K562 (cell line): ENCODE results near the gene PRKCG. TPM values are rescaled to one million over a fixed set of nuclear protein-coding genes. Genes with fewer than 3 reads are reported as not detected.

Experiments used
- ATAC-seq: fragments of 200-7000 bp; cut with Tn5 transposase; 3 replicates; pipeline ENCODE4 v1.9.1; 2020; ENCODE audit warnings: moderate library complexity
- BruUV-seq: library from RNA; stranded (reverse); fragments of 400-500 nt; replicated peaks from 2 replicates; lab custom pipeline; 2021; lab: Mats Ljungman, UMichigan
- CTCF ChIA-PET: fragments of 300-600 bp; formaldehyde crosslinking; extraction: SDS; loops from one replicate; lab custom pipeline; 2021; ENCODE audit warnings: low intra/inter-chr PET ratio; lab: Yijun Ruan, JAX
- POLR2A ChIA-PET: fragments of 300-600, 350-650 bp; sonication (Branson Sonifier 250); formaldehyde crosslinking; extraction: SDS; loops from one replicate; lab custom pipeline; 2021; ENCODE audit warnings: antibody characterized with exemption, inconsistent platforms; lab: Yijun Ruan, JAX
- DNase-seq, 4 experiments: peaks; one replicate each; pipeline versions ENCODE4 v3.0.0 to v3.0.0-alpha.2; 2011 to 2018; ENCODE audit warnings: low spot score in 3 of 4, mixed read lengths in 3 of 4; ENCODE audit errors: extremely low read depth in 1 of 4
- FAIRE-seq: peaks from 2 replicates; lab custom pipeline; 2011; peaks lifted over from hg19 to GRCh38; lab: Jason Lieb, UNC
- H2AFZ ChIP-seq: 2 replicates; pipeline ENCODE4 v1.6.0; 2011; ENCODE audit warnings: low read depth, low read length, control low read depth, inconsistent platforms
- H3K27ac ChIP-seq: fragments of 200-600 bp; 3 replicates; pipeline ENCODE4 v1.8.0; 2011; ENCODE audit warnings: low read depth, mild to moderate bottlenecking, control low read depth, inconsistent platforms, low read length, moderate library complexity, mixed read lengths; ENCODE audit errors: extremely low read depth
- H3K27me3 ChIP-seq, 2 experiments: fragments of 300-600 bp in 1 of 2; 2 replicates in 1 of 2; 3 replicates in 1 of 2; pipeline versions ENCODE4 v1.6.0 to v1.8.0; 2011; ENCODE audit warnings: inconsistent platforms in 2 of 2, low read length in 2 of 2, mild to moderate bottlenecking in 1 of 2, mixed read lengths in 1 of 2, moderate library complexity in 1 of 2; ENCODE audit not compliant: control insufficient read depth in 2 of 2, insufficient read depth in 2 of 2
- H3K36me3 ChIP-seq: fragments of 300-600 bp; 3 replicates; pipeline ENCODE4 v1.8.0; 2011; ENCODE audit warnings: mild to moderate bottlenecking, low read length, inconsistent platforms; ENCODE audit not compliant: control insufficient read depth, insufficient read depth
- H3K4me1 ChIP-seq, 2 experiments: fragments of 200-600 bp in 1 of 2; replicated peaks in 1 of 2; 2 replicates in 1 of 2; 3 replicates in 1 of 2; pipeline versions ENCODE4 v1.5.1 to v1.8.0; 2011; ENCODE audit warnings: inconsistent platforms in 2 of 2, low read length in 2 of 2, mild to moderate bottlenecking in 1 of 2, mixed read lengths in 1 of 2, moderate library complexity in 1 of 2; ENCODE audit not compliant: control insufficient read depth in 2 of 2, insufficient read depth in 2 of 2
- H3K4me2 ChIP-seq: 2 replicates; pipeline ENCODE4 v1.6.1; 2011; ENCODE audit warnings: low read length, control low read depth, inconsistent platforms, mixed read lengths; ENCODE audit not compliant: insufficient read depth
- H3K4me3 ChIP-seq: fragments of 200-600 bp; sonication (generic), shearing (Covaris generic); 2 replicates; pipeline ENCODE4 v1.5.1; 2016; ENCODE audit warnings: control low read depth, inconsistent platforms
- H3K79me2 ChIP-seq: fragments of 200-600 bp; 3 replicates; pipeline ENCODE4 v1.8.0; 2011; ENCODE audit warnings: low read length, inconsistent platforms; ENCODE audit not compliant: control insufficient read depth, insufficient read depth
- H3K9ac ChIP-seq, 2 experiments: 2 replicates each; pipeline versions ENCODE4 v1.6.0 to v1.6.1; 2011; ENCODE audit warnings: low read depth in 2 of 2, low read length in 2 of 2, control low read depth in 1 of 2, inconsistent platforms in 1 of 2, mild to moderate bottlenecking in 1 of 2, mixed read lengths in 1 of 2; ENCODE audit not compliant: insufficient read depth in 1 of 2
- H3K9me1 ChIP-seq: one replicate; pipeline ENCODE4 v1.6.0; 2011; ENCODE audit warnings: inconsistent platforms, mild to moderate bottlenecking, low read length, moderate library complexity; ENCODE audit not compliant: control insufficient read depth, insufficient read depth
- H3K9me3 ChIP-seq: replicated peaks from 2 replicates; pipeline ENCODE4 v1.5.1; 2011; ENCODE audit warnings: low read depth, low read length, inconsistent platforms; ENCODE audit not compliant: control insufficient read depth, insufficient read depth
- H4K20me1 ChIP-seq: replicated peaks from 2 replicates; pipeline ENCODE4 v1.6.1; 2011; ENCODE audit warnings: low read length, inconsistent platforms, mixed read lengths; ENCODE audit not compliant: control insufficient read depth, insufficient read depth
- BACH1 ChIP-seq: fragments of 200-800 bp; sonication (Bioruptor generic); IDR thresholded peaks from 2 replicates; pipeline ENCODE4 v1.6.1; 2016; ENCODE audit warnings: missing genetic modification characterization, missing compliant biosample characterization
- CHCHD3 ChIP-seq: fragments of 250-450 bp; sonication (Bioruptor Pico); IDR thresholded peaks from 2 replicates; pipeline ENCODE4 v2.1.2; 2022; ENCODE audit warnings: mild to moderate bottlenecking
- CREB5 ChIP-seq: fragments of 250-450 bp; sonication (Bioruptor Pico); IDR thresholded peaks from 2 replicates; pipeline ENCODE4 v1.5.0; 2020; ENCODE audit warnings: mild to moderate bottlenecking
- DACH1 ChIP-seq: fragments of 450-650 bp; IDR thresholded peaks from 2 replicates; pipeline ENCODE4 v1.6.1; 2018; ENCODE audit not compliant: partially characterized antibody
- MEF2D ChIP-seq: conservative IDR thresholded peaks from 2 replicates; pipeline ENCODE4 v1.6.1; 2016; ENCODE audit warnings: low read depth, missing genetic modification characterization, missing compliant biosample characterization
- POLR3A ChIP-seq: IDR thresholded peaks from 2 replicates; pipeline ENCODE4 v1.6.1; 2011; ENCODE audit warnings: borderline replicate concordance, mild to moderate bottlenecking, moderate library complexity; ENCODE audit not compliant: insufficient read length, insufficient read depth; ENCODE audit errors: extremely low read depth
- SLC30A9 ChIP-seq: fragments of 250-450 bp; sonication (Bioruptor Pico); IDR thresholded peaks from 2 replicates; pipeline ENCODE4 v1.8.0; 2022; ENCODE audit warnings: mild to moderate bottlenecking, moderate library complexity
- SMC3 ChIP-seq: conservative IDR thresholded peaks from 2 replicates; pipeline ENCODE4 v1.6.1; 2011; ENCODE audit warnings: low read depth, low read length, improper control_type of control experiment; ENCODE audit not compliant: insufficient read depth
- SREBF2 ChIP-seq: sonication (generic); formaldehyde crosslinking; IDR thresholded peaks from 2 replicates; pipeline ENCODE4 v1.4.0; 2020; ENCODE audit warnings: mild to moderate bottlenecking, missing genetic modification reagents
- SRSF3 ChIP-seq: fragments of 200-400 bp; formaldehyde crosslinking; IDR thresholded peaks from 2 replicates; pipeline ENCODE4 v1.6.1; 2016; ENCODE audit warnings: mild to moderate bottlenecking, low read length, moderate library complexity; ENCODE audit not compliant: insufficient read depth
- SRSF7 ChIP-seq: fragments of 200-400 bp; formaldehyde crosslinking; optimal IDR thresholded peaks from 2 replicates; pipeline ENCODE3; 2017; ENCODE audit warnings: mild to moderate bottlenecking, low read depth, low read length
- TAF1 ChIP-seq: IDR thresholded peaks from 2 replicates; pipeline ENCODE4 v1.6.1; 2011; ENCODE audit warnings: mild to moderate bottlenecking, low read length, moderate library complexity; ENCODE audit not compliant: insufficient read depth, control insufficient read depth, severe bottlenecking; ENCODE audit errors: extremely low read depth
- TAL1 ChIP-seq: fragments of 450-650 bp; IDR thresholded peaks from 2 replicates; pipeline ENCODE4 v1.6.1; 2016; ENCODE audit warnings: mild to moderate bottlenecking
- ZNF239 ChIP-seq: fragments of 250-450 bp; sonication (Bioruptor Pico); IDR thresholded peaks from 2 replicates; pipeline ENCODE4 v1.4.0; 2020; ENCODE audit warnings: mild to moderate bottlenecking
- ZNF586 ChIP-seq: fragments of 450-650 bp; formaldehyde crosslinking; conservative IDR thresholded peaks from 2 replicates; pipeline ENCODE4 v1.4.0; 2020; ENCODE audit warnings: mild to moderate bottlenecking, moderate library complexity
- ZNF79 ChIP-seq: fragments of 250-450 bp; sonication (Bioruptor Pico); IDR thresholded peaks from 2 replicates; pipeline ENCODE4 v1.4.0; 2020; ENCODE audit warnings: low read depth, mild to moderate bottlenecking, moderate library complexity
- WGBS: fragments of 100-300 bp; shearing (Covaris generic); methylation state at CpG from one replicate; pipeline ENCODE4 v1.1.6; 2016; ENCODE audit warnings: low coverage, mixed read lengths; ENCODE audit not compliant: insufficient coverage; ENCODE audit errors: missing lambda C conversion rate; 5-methylcytosine and 5-hydroxymethylcytosine counted together
- in situ Hi-C: fragments of 300-500 bp; cut with MboI; formaldehyde crosslinking; loops from 4 replicates; pipeline ENCODE4 v1.15.0; 2018; ENCODE audit warnings: inconsistent platforms, mixed read lengths
- intact Hi-C: fragments of 100-400 bp; cut with micrococcal nuclease; formaldehyde crosslinking; loops from 2 replicates; pipeline ENCODE4 v1.14.2; 2022
- polyA plus RNA-seq, 8 experiments: library from polyadenylated mRNA; depleted of rRNA in 4 of 8; stranded (reverse) in 5 of 8; unstranded in 3 of 8; fragments of >200 nt; fragmentation: Nextera tagmentation in 2 of 8; fragmentation: Illumina TruSeq in 1 of 8; extraction: Ambion mirVana in 2 of 8; extraction: Trizol in 1 of 8; gene quantifications; 2 replicates each; pipeline versions ENCODE4 v1.2.1 to v1.2.3, GENCODE V29; 2011 to 2014; ENCODE audit warnings: inconsistent platforms in 1 of 8, missing spikeins in 1 of 8
- total RNA-seq, 7 experiments: library from RNA; depleted of rRNA in 6 of 7; stranded (reverse); fragments of >200 nt in 6 of 7; fragmentation: Illumina TruSeq in 2 of 7; extraction: Trizol in 2 of 7; gene quantifications; 2 replicates each; pipeline versions ENCODE4 v1.2.1 to v1.2.3, GENCODE V29; 2011 to 2021; ENCODE audit warnings: low replicate concordance in 1 of 7
- TF ChIP-seq, protein P1 (sequence below): fragments of 450-650 bp; formaldehyde crosslinking; IDR thresholded peaks from 2 replicates; pipeline ENCODE4 v1.4.0; 2020; ENCODE audit warnings: mild to moderate bottlenecking, moderate library complexity
- TF ChIP-seq, protein P2 (sequence below): sonication (generic); formaldehyde crosslinking; IDR thresholded peaks from 2 replicates; pipeline ENCODE4 v1.8.0; 2022; ENCODE audit warnings: mild to moderate bottlenecking, low read depth, missing genetic modification reagents

The PRKCG gene
- total and polyA plus RNA-seq, 9 of the 15 experiments (the other 6 are each of a cell fraction or from before 2014, with no cell fraction given) = not detected

- FAIRE-seq (peak; percentile 96), DNase-seq (peak; percentile 92 to 97 (median 94)), ATAC-seq (peak; percentile 83)
- H3K79me2 ChIP-seq = peaks cover 49% of the 10 kb centered on the region
- 0 out of 2 replicates have a peak, but pooled peaks cover 8% of the 10 kb centered on the region for H4K20me1 ChIP-seq
- peak overlapping the region; percentile 89 for H3K4me2 ChIP-seq
- peak overlapping the region; percentile 99 for H3K27ac ChIP-seq
- no peaks in the 10 kb centered on the region for H3K9me3 ChIP-seq
- peaks cover 27 to 64% of the 10 kb centered on the region in 2 experiments; a peak in 4 of 5 replicates for H3K4me1 ChIP-seq
- 1% methylated on average over 25 of the region's 75 CpGs for WGBS
- ChIA-PET CTCF (no interaction called here), POLR2A (interaction anchor here (0.5 to 2.6 kb wide), 7 partner anchors 9 to 669 kb away, joined by 3 to 27 read pairs (median 3); no protein-coding TSS in a partner anchor)
- H3K27me3 ChIP-seq = peaks cover 0 to 4% of the 10 kb centered on the region in 2 experiments; a peak in 1 of 5 replicates
- TSS peak; percentile 74 for BruUV-seq
- in situ Hi-C loops = no loop called here
- peaks cover 4% of the 10 kb centered on the region for H3K9me1 ChIP-seq
- intact Hi-C loops = no loop called here
- peak overlapping the region; percentile 84 for H2AFZ ChIP-seq
- H3K4me3 ChIP-seq = peak overlapping the region; percentile 78
- peaks cover 24% of the 10 kb centered on the region; the same call in 2 of the 3 replicates for H3K36me3 ChIP-seq
- peak overlapping the region; percentile 85 to 97 for H3K9ac ChIP-seq
- no peak for TF ChIP-seq POLR3A
- no peak for TF ChIP-seq ZNF586
- TF ChIP-seq, protein P1, sequence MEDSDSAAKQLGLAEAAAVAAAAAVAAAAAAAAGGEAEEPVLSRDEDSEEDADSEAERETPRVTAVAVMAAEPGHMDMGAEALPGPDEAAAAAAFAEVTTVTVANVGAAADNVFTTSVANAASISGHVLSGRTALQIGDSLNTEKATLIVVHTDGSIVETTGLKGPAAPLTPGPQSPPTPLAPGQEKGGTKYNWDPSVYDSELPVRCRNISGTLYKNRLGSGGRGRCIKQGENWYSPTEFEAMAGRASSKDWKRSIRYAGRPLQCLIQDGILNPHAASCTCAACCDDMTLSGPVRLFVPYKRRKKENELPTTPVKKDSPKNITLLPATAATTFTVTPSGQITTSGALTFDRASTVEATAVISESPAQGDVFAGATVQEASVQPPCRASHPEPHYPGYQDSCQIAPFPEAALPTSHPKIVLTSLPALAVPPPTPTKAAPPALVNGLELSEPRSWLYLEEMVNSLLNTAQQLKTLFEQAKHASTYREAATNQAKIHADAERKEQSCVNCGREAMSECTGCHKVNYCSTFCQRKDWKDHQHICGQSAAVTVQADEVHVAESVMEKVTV (CRISPR knock-in tag) = no peak
- TF ChIP-seq, protein P2, sequence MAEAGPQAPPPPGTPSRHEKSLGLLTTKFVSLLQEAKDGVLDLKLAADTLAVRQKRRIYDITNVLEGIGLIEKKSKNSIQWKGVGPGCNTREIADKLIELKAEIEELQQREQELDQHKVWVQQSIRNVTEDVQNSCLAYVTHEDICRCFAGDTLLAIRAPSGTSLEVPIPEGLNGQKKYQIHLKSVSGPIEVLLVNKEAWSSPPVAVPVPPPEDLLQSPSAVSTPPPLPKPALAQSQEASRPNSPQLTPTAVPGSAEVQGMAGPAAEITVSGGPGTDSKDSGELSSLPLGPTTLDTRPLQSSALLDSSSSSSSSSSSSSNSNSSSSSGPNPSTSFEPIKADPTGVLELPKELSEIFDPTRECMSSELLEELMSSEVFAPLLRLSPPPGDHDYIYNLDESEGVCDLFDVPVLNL (CRISPR knock-in tag) = no peak
- no peak for TF ChIP-seq MEF2D (tag)
- no peak for TF ChIP-seq SREBF2 (CRISPR knock-in tag)
- no peak for TF ChIP-seq SMC3
- no peak for TF ChIP-seq BACH1 (tag)
- TF ChIP-seq CHCHD3 (CRISPR knock-in tag) = no peak
- TF ChIP-seq ZNF79 (CRISPR knock-in tag) = no peak
- no peak for TF ChIP-seq DACH1
- TF ChIP-seq SLC30A9 = no peak
- TF ChIP-seq TAL1 = no peak
- TF ChIP-seq TAF1 = peak; percentile 66
- no peak for TF ChIP-seq SRSF3
- no peak for TF ChIP-seq CREB5 (CRISPR knock-in tag)
- TF ChIP-seq SRSF7 = no peak
- TF ChIP-seq ZNF239 (CRISPR knock-in tag) = no peak
Observed at GRCh38 chr19:53868892-53869804, 12.8 kb upstream of the PRKCG start.
